Measurements from ENCODE around the gene STARD3. TPM values are rescaled to one million over a fixed set of nuclear protein-coding genes. Genes with fewer than 3 reads are reported as not detected.

The STARD3 gene
- total RNA-seq, result 28.2 and 32.0 TPM in 2 replicates

GRCh38 chr17:39636927-39637736 lies at the start of gene STARD3:
Gene STARD3 (plus strand): TSS chr17:39637144. CDS start chr17:39653532, 16,388 bp downstream.

GRCh38 chr17:39607851-39608130 lies 29.2 kb upstream of the STARD3 start, which contains the start of gene NEUROD2:
Gene NEUROD2 (minus strand): TSS chr17:39607920. CDS start chr17:39606599, 1,321 bp downstream.

GRCh38 chr17:39626171-39627046 lies 10.5 kb upstream of the STARD3 start, which contains the start of gene PPP1R1B:
Gene PPP1R1B (plus strand): TSS chr17:39626952. CDS start chr17:39627393, 441 bp downstream.

GRCh38 chr17:39664581-39665561 lies 27.9 kb downstream of the STARD3 start, which contains the start of gene TCAP:
Gene TCAP (plus strand): TSS chr17:39665349. CDS start chr17:39665360, 11 bp downstream.

GRCh38 chr17:39667945-39668924 lies 31.3 kb downstream of the STARD3 start, which contains the start of gene PNMT:
Gene PNMT (plus strand): TSS chr17:39668453. CDS start chr17:39668476, 23 bp downstream.

GRCh38 chr17:39687546-39688474 lies 50.9 kb downstream of the STARD3 start, which contains the start of gene PGAP3:
Gene PGAP3 (minus strand): TSS chr17:39688057. CDS start chr17:39688014, 43 bp downstream.

GRCh38 chr17:39699818-39700147 lies 62.8 kb downstream of the STARD3 start, which contains the start of gene ERBB2:
Gene ERBB2 (plus strand): TSS chr17:39700064. CDS start chr17:39700239, 175 bp downstream.

Other genes with a start within 250 kb of the STARD3 start
- 8.5 and 10.4 TPM in 2 replicates for gene FBXL20, start 235.5 kb upstream of the STARD3 start, total RNA-seq
- 18.7 and 30.3 TPM in 2 replicates for gene MED1, start 185.9 kb upstream of the STARD3 start, total RNA-seq
- 29.8 and 46.3 TPM in 2 replicates for gene CDK12, start 175.7 kb upstream of the STARD3 start, total RNA-seq
- gene NEUROD2, start 29.2 kb upstream of the STARD3 start, total RNA-seq, result not detected in 2 replicates
- 0.37 TPM in 1 of 2 replicates, not detected in the other for gene PPP1R1B, start 10.2 kb upstream of the STARD3 start, total RNA-seq
- 0.39 TPM in 1 of 2 replicates, not detected in the other for gene TCAP, start 28.2 kb downstream of the STARD3 start, total RNA-seq
- 0.37 TPM in 1 of 2 replicates, not detected in the other for gene PNMT, start 31.3 kb downstream of the STARD3 start, total RNA-seq
- gene PGAP3, start 50.9 kb downstream of the STARD3 start, total RNA-seq, result 5.9 and 9.9 TPM in 2 replicates
- gene ERBB2, start 62.9 kb downstream of the STARD3 start, total RNA-seq, result 28.3 and 29.8 TPM in 2 replicates
- 12.1 and 15.2 TPM in 2 replicates for gene MIEN1, start 93.4 kb downstream of the STARD3 start, total RNA-seq
- 0.20 and 0.37 TPM in 2 replicates for gene GRB7, start 100.8 kb downstream of the STARD3 start, total RNA-seq
- not detected in 2 replicates for gene IKZF3, start 227.2 kb downstream of the STARD3 start, total RNA-seq
- not detected in 2 replicates for gene ZPBP2, start 231.1 kb downstream of the STARD3 start, total RNA-seq

Data from subcutaneous preadipocyte (primary cell).